ENCODE data around the gene TMEM81. TPM values are rescaled to one million over a fixed set of nuclear protein-coding genes. Genes with fewer than 3 reads are reported as not detected.

Gene TMEM81
- total RNA-seq, 1 experiment from 2014 or later: 4.4 TPM

- intact Hi-C loops (cut with micrococcal nuclease; ENCODE audit: unreplicated experiment): loop anchor here (2.0 kb wide), 1 partner anchor 197 kb away; no protein-coding TSS in a partner anchor
- Mint-ChIP-seq H3K4me3 (ENCODE audit: low read depth, unreplicated experiment) (no peak overlapping the region), H3K9me3 (ENCODE audit: low read depth, unreplicated experiment) (no peaks in the 10 kb centered on the region), H3K27me3 (ENCODE audit: unreplicated experiment) (peaks cover 69% of the 10 kb centered on the region), H3K27ac (ENCODE audit: unreplicated experiment) (no peak overlapping the region), H3K36me3 (ENCODE audit: insufficient read depth, unreplicated experiment) (no peaks in the 10 kb centered on the region), H3K4me1 (ENCODE audit: low read depth, unreplicated experiment) (no peaks in the 10 kb centered on the region)
- CTCF ChIA-PET: no interaction called here
- BruUV-seq (replicated peaks): no TSS peak
- TF ChIP-seq, protein P1, sequence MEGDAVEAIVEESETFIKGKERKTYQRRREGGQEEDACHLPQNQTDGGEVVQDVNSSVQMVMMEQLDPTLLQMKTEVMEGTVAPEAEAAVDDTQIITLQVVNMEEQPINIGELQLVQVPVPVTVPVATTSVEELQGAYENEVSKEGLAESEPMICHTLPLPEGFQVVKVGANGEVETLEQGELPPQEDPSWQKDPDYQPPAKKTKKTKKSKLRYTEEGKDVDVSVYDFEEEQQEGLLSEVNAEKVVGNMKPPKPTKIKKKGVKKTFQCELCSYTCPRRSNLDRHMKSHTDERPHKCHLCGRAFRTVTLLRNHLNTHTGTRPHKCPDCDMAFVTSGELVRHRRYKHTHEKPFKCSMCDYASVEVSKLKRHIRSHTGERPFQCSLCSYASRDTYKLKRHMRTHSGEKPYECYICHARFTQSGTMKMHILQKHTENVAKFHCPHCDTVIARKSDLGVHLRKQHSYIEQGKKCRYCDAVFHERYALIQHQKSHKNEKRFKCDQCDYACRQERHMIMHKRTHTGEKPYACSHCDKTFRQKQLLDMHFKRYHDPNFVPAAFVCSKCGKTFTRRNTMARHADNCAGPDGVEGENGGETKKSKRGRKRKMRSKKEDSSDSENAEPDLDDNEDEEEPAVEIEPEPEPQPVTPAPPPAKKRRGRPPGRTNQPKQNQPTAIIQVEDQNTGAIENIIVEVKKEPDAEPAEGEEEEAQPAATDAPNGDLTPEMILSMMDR (IDR thresholded peaks at IDR 0.05; ENCODE audit: unreplicated experiment): no peak
- DNase-seq: no peak
These were observed 24.6 kb downstream of the TMEM81 start for GRCh38 chr1:205059660-205060059.

DNA sequence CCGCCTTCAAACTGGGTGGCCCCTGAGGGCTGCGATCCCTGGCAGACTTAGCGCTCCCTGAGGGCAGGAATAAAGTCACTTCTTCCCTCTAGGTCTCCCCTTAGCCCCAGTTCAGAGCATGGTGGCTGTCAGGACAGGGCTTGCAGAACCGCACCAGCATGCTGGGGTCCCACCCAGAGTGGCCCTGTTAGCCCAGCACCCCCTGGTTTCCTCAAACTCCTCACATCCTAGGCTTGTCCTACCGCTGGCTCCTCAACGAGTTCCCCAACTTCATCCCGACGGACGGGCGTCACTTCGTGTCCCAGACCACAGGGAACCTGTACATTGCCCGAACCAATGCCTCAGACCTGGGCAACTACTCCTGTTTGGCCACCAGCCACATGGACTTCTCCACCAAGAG, 25.4 kb downstream of the TMEM81 start:
- Mint-ChIP-seq H3K27ac (ENCODE audit: unreplicated experiment) (no peak overlapping the region), H3K36me3 (ENCODE audit: insufficient read depth, unreplicated experiment) (no peaks in the 10 kb centered on the region)

DNA sequence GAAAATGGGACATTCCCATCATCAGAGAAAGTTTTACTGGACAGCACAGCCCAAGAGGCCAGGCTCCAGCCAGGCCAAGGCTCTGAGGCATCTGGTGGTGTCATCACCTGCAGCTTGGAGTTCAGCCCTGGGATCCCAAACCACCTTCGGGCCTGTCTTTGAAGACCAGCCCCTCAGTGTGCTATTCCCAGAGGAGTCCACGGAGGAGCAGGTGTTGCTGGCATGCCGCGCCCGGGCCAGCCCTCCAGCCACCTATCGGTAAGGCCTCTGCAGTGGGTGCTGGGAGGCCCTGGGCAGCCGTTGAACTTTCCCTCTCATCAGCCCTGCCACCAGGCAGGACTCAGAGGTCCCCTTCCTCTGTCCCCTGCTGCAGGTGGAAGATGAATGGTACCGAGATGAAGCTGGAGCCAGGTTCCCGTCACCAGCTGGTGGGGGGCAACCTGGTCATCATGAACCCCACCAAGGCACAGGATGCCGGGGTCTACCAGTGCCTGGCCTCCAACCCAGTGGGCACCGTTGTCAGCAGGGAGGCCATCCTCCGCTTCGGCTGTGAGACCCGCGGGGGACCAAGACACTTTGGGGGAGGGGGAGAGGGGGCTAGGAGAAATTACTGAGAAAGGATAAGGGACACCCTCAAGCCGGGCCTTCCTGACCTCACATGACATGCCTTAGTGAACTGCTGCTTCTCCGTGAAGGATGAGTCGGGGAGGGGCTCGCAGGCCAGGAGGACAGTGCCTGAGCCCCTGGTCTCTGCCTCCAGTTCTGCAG, 26.3 kb downstream of the TMEM81 start:
- Mint-ChIP-seq H3K36me3 (ENCODE audit: insufficient read depth, unreplicated experiment) (no peaks in the 10 kb centered on the region), H3K27me3 (ENCODE audit: unreplicated experiment) (peaks cover 69% of the 10 kb centered on the region), H3K9me3 (ENCODE audit: low read depth, unreplicated experiment) (no peaks in the 10 kb centered on the region), H3K4me3 (ENCODE audit: low read depth, unreplicated experiment) (no peak overlapping the region), H3K4me1 (ENCODE audit: low read depth, unreplicated experiment) (no peaks in the 10 kb centered on the region), H3K27ac (ENCODE audit: unreplicated experiment) (no peak overlapping the region)
- TF ChIP-seq, protein P1 (IDR thresholded peaks at IDR 0.05; ENCODE audit: unreplicated experiment): no peak
- DNase-seq: no peak
- intact Hi-C loops (cut with micrococcal nuclease; ENCODE audit: unreplicated experiment): no loop called here
- CTCF ChIA-PET: interaction anchor here (0.6 kb wide), 1 partner anchor 175 kb away, joined by 7 read pairs; no protein-coding TSS in a partner anchor
- BruUV-seq (replicated peaks): no TSS peak

More for the DNA sequence above, 25.4 kb downstream of the TMEM81 start:
- no TSS peak for BruUV-seq (replicated peaks)
- DNase-seq: no peak
- TF ChIP-seq, protein P1 (IDR thresholded peaks at IDR 0.05; ENCODE audit: unreplicated experiment): no peak
- Mint-ChIP-seq H3K4me3 (ENCODE audit: low read depth, unreplicated experiment) (no peak overlapping the region), H3K4me1 (ENCODE audit: low read depth, unreplicated experiment) (no peaks in the 10 kb centered on the region), H3K9me3 (ENCODE audit: low read depth, unreplicated experiment) (no peaks in the 10 kb centered on the region), H3K27me3 (ENCODE audit: unreplicated experiment) (peaks cover 69% of the 10 kb centered on the region)
- CTCF ChIA-PET: no interaction called here
- intact Hi-C loops (cut with micrococcal nuclease; ENCODE audit: unreplicated experiment): no loop called here

DNA sequence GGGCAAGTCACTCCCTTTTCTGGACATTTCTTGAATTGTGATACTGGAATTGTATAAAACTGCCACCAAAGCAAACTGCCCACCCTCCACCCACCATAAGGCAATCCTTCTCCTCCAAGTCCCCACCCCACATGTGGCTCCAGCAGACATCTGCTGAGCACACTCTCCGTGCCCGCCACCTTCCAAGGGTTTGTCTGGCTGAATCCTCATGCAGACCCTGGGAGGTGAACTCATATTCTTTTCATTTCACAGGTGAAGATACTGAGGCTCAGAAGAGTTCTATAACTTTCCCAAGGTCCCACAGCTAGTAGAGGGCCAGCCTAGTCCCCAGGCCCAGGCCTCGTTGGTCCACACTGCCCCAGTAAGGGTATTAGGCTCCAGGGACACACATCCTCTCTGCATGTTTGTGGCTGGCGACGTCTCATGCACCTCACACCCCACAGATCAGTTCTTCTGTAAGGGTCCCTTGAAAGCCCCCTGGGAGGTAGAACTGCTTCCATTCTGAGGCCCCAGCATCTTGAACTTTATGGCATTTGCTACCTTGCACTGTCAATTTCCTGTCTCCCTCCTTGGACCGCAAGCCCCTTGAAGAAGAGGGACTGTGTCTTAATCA, 27.2 kb downstream of the TMEM81 start:
- CTCF ChIA-PET: no interaction called here
- peaks cover 75% of the 10 kb centered on the region for H3K27me3 Mint-ChIP-seq (ENCODE audit: unreplicated experiment)
- H3K4me3 Mint-ChIP-seq (ENCODE audit: low read depth, unreplicated experiment): no peak overlapping the region
- no TSS peak for BruUV-seq (replicated peaks)
- H3K9me3 Mint-ChIP-seq (ENCODE audit: low read depth, unreplicated experiment): no peaks in the 10 kb centered on the region
- H3K4me1 Mint-ChIP-seq (ENCODE audit: low read depth, unreplicated experiment): no peaks in the 10 kb centered on the region
- H3K27ac Mint-ChIP-seq (ENCODE audit: unreplicated experiment): no peak overlapping the region
- H3K36me3 Mint-ChIP-seq (ENCODE audit: insufficient read depth, unreplicated experiment): no peaks in the 10 kb centered on the region
- intact Hi-C loops (cut with micrococcal nuclease; ENCODE audit: unreplicated experiment): no loop called here
- TF ChIP-seq, protein P1 (IDR thresholded peaks at IDR 0.05; ENCODE audit: unreplicated experiment): no peak
- DNase-seq: no peak

Data from Calu3 (cell line).